A673 (cell line): ENCODE data around the gene ZC3H12D. TPM values are rescaled to one million over a fixed set of nuclear protein-coding genes. Genes with fewer than 3 reads are reported as not detected.

Experiments used
- BruUV-seq: library from RNA; stranded (reverse); fragments of 400-500 nt; replicated peaks from 2 replicates; lab custom pipeline; 2021; lab: Mats Ljungman, UMichigan
- CTCF ChIA-PET: fragments of 300-600 bp; sonication (Branson Sonifier 250); formaldehyde crosslinking; loops from one replicate; lab custom pipeline; 2022; ENCODE audit warnings: antibody characterized with exemption; lab: Charles Lee
- POLR2A ChIA-PET: fragments of 300-600 bp; sonication (Branson Sonifier 250); formaldehyde crosslinking; loops from one replicate; lab custom pipeline; 2022; ENCODE audit warnings: antibody characterized with exemption; ENCODE audit not compliant: low non-redundant PET; lab: Charles Lee
- DNase-seq: peaks from one replicate; pipeline ENCODE4 v3.0.0-alpha.2; 2015; ENCODE audit warnings: low spot score
- H3K27ac ChIP-seq: fragments of 200-600 bp; sonication (generic); 2 replicates; pipeline ENCODE4 v1.5.1; 2016; ENCODE audit warnings: mixed run types, low read depth, mild to moderate bottlenecking, mixed read lengths, antibody characterized with exemption, low read length; ENCODE audit not compliant: poor library complexity, severe bottlenecking
- H3K27me3 ChIP-seq: fragments of 200-600 bp; sonication (generic); replicated peaks from 2 replicates; pipeline ENCODE4 v1.6.1; 2017; ENCODE audit warnings: mixed run types, low read depth, mild to moderate bottlenecking, mixed read lengths, antibody characterized with exemption, low read length; ENCODE audit not compliant: insufficient read depth, poor library complexity
- H3K36me3 ChIP-seq: fragments of 200-600 bp; sonication (generic); 2 replicates; pipeline ENCODE4 v1.6.1; 2016; ENCODE audit warnings: mixed run types, mild to moderate bottlenecking, mixed read lengths, antibody characterized with exemption, low read length; ENCODE audit not compliant: insufficient read depth, poor library complexity, severe bottlenecking
- H3K4me1 ChIP-seq: fragments of 200-600 bp; sonication (generic); 2 replicates; pipeline ENCODE4 v1.6.1; 2017; ENCODE audit warnings: mixed run types, mild to moderate bottlenecking, mixed read lengths, antibody characterized with exemption, low read length; ENCODE audit not compliant: insufficient read depth, poor library complexity, severe bottlenecking
- H3K4me3 ChIP-seq: fragments of 200-600 bp; sonication (generic); 2 replicates; pipeline ENCODE4 v1.5.1; 2016; ENCODE audit warnings: low read depth, mixed run types, mild to moderate bottlenecking, mixed read lengths, low read length; ENCODE audit not compliant: poor library complexity, severe bottlenecking
- H3K9me3 ChIP-seq: fragments of 200-600 bp; sonication (generic); 2 replicates; pipeline ENCODE4 v1.6.1; 2016; ENCODE audit warnings: mixed run types, low read depth, mild to moderate bottlenecking, mixed read lengths, antibody characterized with exemption, low read length; ENCODE audit not compliant: poor library complexity, severe bottlenecking
- CTCF ChIP-seq: fragments of 300-800, 200-600 bp; sonication (generic); conservative IDR thresholded peaks from 2 replicates; pipeline ENCODE4 v1.5.1; 2017; ENCODE audit warnings: low read depth, mild to moderate bottlenecking, antibody characterized with exemption, low read length, moderate library complexity, mixed read lengths
- EZH2 ChIP-seq: fragments of 200-600 bp; sonication (generic); IDR thresholded peaks from 2 replicates; pipeline ENCODE4 v1.6.1; 2017; ENCODE audit warnings: borderline replicate concordance, low read depth, mild to moderate bottlenecking, mixed read lengths, antibody characterized with exemption, low read length; ENCODE audit not compliant: poor library complexity, severe bottlenecking
- intact Hi-C: fragments of 100-400 bp; cut with micrococcal nuclease; formaldehyde crosslinking; loops from one replicate; pipeline ENCODE4 v1.10.0; 2022; ENCODE audit not compliant: unreplicated experiment
- total RNA-seq: library from RNA; stranded (reverse); gene quantifications from 2 replicates; pipeline ENCODE4 v1.2.3, GENCODE V29; 2021

The ZC3H12D gene
- total RNA-seq, 1 experiment from 2014 or later, result 0.30 TPM

- no peaks in the 10 kb centered on the region for H3K27me3 ChIP-seq
- no TSS peak for BruUV-seq
- H3K4me1 ChIP-seq, result peaks cover 15% of the 10 kb centered on the region
- H3K27ac ChIP-seq, result no peak overlapping the region
- intact Hi-C loops, result no loop called here
- no peaks in the 10 kb centered on the region for H3K36me3 ChIP-seq
- ChIA-PET POLR2A (no interaction called here), CTCF (no interaction called here)
- DNase-seq, result no peak
- H3K4me3 ChIP-seq, result no peak overlapping the region
- TF ChIP-seq CTCF (no peak), EZH2 (no peak)
- no peaks in the 10 kb centered on the region for H3K9me3 ChIP-seq
Observed at GRCh38 chr6:149471801-149472200, 13.0 kb downstream of the ZC3H12D start.

DNA sequence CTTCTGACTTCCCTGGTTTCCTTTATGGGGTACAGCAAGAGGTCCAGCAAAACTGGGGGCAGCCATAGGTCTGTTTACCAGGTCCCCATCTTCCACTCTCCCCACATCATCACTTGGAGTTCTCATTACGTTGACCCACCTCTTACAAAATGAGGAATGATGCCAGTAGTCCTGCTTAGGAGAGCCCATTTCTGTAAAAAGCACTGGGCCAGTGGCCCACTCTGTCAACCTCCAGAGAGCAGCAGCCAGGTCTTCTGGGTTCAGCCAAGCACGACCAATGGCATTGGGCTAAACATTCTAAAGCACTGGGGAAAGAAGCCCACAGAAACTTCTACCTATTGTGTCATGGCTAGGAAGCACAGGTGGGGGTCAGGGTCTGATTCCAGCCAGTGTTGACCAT lies 13.9 kb downstream of the ZC3H12D start:
- no peaks in the 10 kb centered on the region for H3K27me3 ChIP-seq
- TF ChIP-seq CTCF (no peak), EZH2 (no peak)
- H3K4me1 ChIP-seq, result peaks cover 15% of the 10 kb centered on the region
- no TSS peak for BruUV-seq
- ChIA-PET CTCF (no interaction called here), POLR2A (no interaction called here)
- no peaks in the 10 kb centered on the region for H3K9me3 ChIP-seq
- H3K4me3 ChIP-seq, result no peak overlapping the region
- H3K27ac ChIP-seq, result no peak overlapping the region
- intact Hi-C loops, result no loop called here
- no peaks in the 10 kb centered on the region for H3K36me3 ChIP-seq
- no peak for DNase-seq

GRCh38 chr6:149468179-149468578 lies 16.6 kb downstream of the ZC3H12D start:
- no peaks in the 10 kb centered on the region for H3K9me3 ChIP-seq
- no peak overlapping the region for H3K27ac ChIP-seq
- no peaks in the 10 kb centered on the region for H3K36me3 ChIP-seq
- ChIA-PET CTCF (no interaction called here), POLR2A (no interaction called here)
- intact Hi-C loops, result no loop called here
- DNase-seq, result no peak
- H3K4me1 ChIP-seq, result peaks cover 6% of the 10 kb centered on the region
- no peak for TF ChIP-seq EZH2
- TF ChIP-seq CTCF, result no peak
- H3K4me3 ChIP-seq, result no peak overlapping the region
- BruUV-seq, result no TSS peak
- no peaks in the 10 kb centered on the region for H3K27me3 ChIP-seq
